SK-N-SH treated with all-trans-retinoic acid at 6 μM for 48 hours (cell line): ENCODE measurements around the gene ARHGEF33.

Experiments used
- ATAC-seq: fragments of 200-7000 bp; cut with Tn5 transposase; 3 replicates; pipeline ENCODE4 v1.9.1; 2020; ENCODE audit warnings: mild to moderate bottlenecking, moderate library complexity
- ARNTL ChIP-seq: fragments of 450-650 bp; formaldehyde crosslinking; IDR thresholded peaks from 2 replicates; pipeline ENCODE4 v1.5.0; 2020; ENCODE audit warnings: low read depth, mild to moderate bottlenecking, moderate library complexity, borderline replicate concordance
- CSDC2 ChIP-seq: fragments of 250-450 bp; sonication (Bioruptor Pico); IDR thresholded peaks from 2 replicates; pipeline ENCODE4 v1.5.0; 2020; ENCODE audit warnings: mild to moderate bottlenecking, moderate library complexity
- CSRNP3 ChIP-seq: fragments of 250-450 bp; sonication (Bioruptor Pico); IDR thresholded peaks from 2 replicates; pipeline ENCODE4 v1.5.1; 2021; ENCODE audit warnings: mild to moderate bottlenecking, moderate library complexity
- ESRRG ChIP-seq: fragments of 250-450 bp; sonication (Bioruptor Pico); IDR thresholded peaks from 2 replicates; pipeline ENCODE4 v1.6.1; 2021; ENCODE audit warnings: mild to moderate bottlenecking
- GLIS3 ChIP-seq: fragments of 250-450 bp; sonication (Bioruptor Pico); IDR thresholded peaks from 2 replicates; pipeline ENCODE4 v1.5.0; 2020; ENCODE audit warnings: mild to moderate bottlenecking, moderate library complexity
- OSR1 ChIP-seq: fragments of 250-450 bp; sonication (Bioruptor Pico); IDR thresholded peaks from 2 replicates; pipeline ENCODE4 v1.8.0; 2022; ENCODE audit warnings: moderate library complexity, mild to moderate bottlenecking, inconsistent platforms
- PATZ1 ChIP-seq: fragments of 250-450 bp; sonication (Bioruptor Pico); IDR thresholded peaks from 2 replicates; pipeline ENCODE4 v1.8.0; 2020; ENCODE audit warnings: mild to moderate bottlenecking, moderate library complexity, borderline replicate concordance
- PPARA ChIP-seq: fragments of 250-450 bp; sonication (Bioruptor Pico); IDR thresholded peaks from 2 replicates; pipeline ENCODE4 v1.5.0; 2020; ENCODE audit warnings: mild to moderate bottlenecking, borderline replicate concordance
- RARB ChIP-seq: fragments of 250-450 bp; sonication (Bioruptor Pico); IDR thresholded peaks from 2 replicates; pipeline ENCODE4 v1.8.0; 2021; ENCODE audit warnings: mild to moderate bottlenecking, moderate library complexity
- SNAI2 ChIP-seq: fragments of 250-450 bp; sonication (Bioruptor Pico); IDR thresholded peaks from 2 replicates; pipeline ENCODE4 v1.5.0; 2020; ENCODE audit warnings: mild to moderate bottlenecking, moderate library complexity
- TCF4 ChIP-seq: fragments of 250-450 bp; sonication (Bioruptor Pico); IDR thresholded peaks from 2 replicates; pipeline ENCODE4 v1.8.0; 2021; ENCODE audit warnings: mild to moderate bottlenecking, moderate library complexity, borderline replicate concordance
- TOX ChIP-seq: fragments of 250-450 bp; sonication (Bioruptor Pico); IDR thresholded peaks from 2 replicates; pipeline ENCODE4 v1.8.0; 2021; ENCODE audit warnings: mild to moderate bottlenecking, moderate library complexity, borderline replicate concordance
- ZC3H10 ChIP-seq: fragments of 250-450 bp; sonication (Bioruptor Pico); IDR thresholded peaks from 2 replicates; pipeline ENCODE4 v1.5.1; 2021; ENCODE audit warnings: mild to moderate bottlenecking, moderate library complexity
- ZFP3 ChIP-seq: fragments of 250-450 bp; sonication (Bioruptor Pico); IDR thresholded peaks from 2 replicates; pipeline ENCODE4 v1.5.0; 2020; ENCODE audit warnings: mild to moderate bottlenecking, moderate library complexity
- ZNF70 ChIP-seq: fragments of 450-650 bp; formaldehyde crosslinking; IDR thresholded peaks from 2 replicates; pipeline ENCODE4 v1.5.0; 2020; ENCODE audit warnings: mild to moderate bottlenecking, moderate library complexity
- ZNF8 ChIP-seq: fragments of 450-650 bp; formaldehyde crosslinking; IDR thresholded peaks from 2 replicates; pipeline ENCODE4 v1.5.0; 2020; ENCODE audit warnings: mild to moderate bottlenecking, moderate library complexity
- TF ChIP-seq, protein P1 (sequence below): fragments of 250-450 bp; sonication (Bioruptor Pico); IDR thresholded peaks from 2 replicates; pipeline ENCODE4 v1.5.0; 2020; ENCODE audit warnings: mild to moderate bottlenecking, moderate library complexity
- TF ChIP-seq, protein P2 (sequence below): fragments of 250-450 bp; sonication (Bioruptor Pico); IDR thresholded peaks from 2 replicates; pipeline ENCODE4 v1.8.0; 2021; ENCODE audit warnings: low read depth, mild to moderate bottlenecking, moderate library complexity, borderline replicate concordance

Gene ARHGEF33

DNA sequence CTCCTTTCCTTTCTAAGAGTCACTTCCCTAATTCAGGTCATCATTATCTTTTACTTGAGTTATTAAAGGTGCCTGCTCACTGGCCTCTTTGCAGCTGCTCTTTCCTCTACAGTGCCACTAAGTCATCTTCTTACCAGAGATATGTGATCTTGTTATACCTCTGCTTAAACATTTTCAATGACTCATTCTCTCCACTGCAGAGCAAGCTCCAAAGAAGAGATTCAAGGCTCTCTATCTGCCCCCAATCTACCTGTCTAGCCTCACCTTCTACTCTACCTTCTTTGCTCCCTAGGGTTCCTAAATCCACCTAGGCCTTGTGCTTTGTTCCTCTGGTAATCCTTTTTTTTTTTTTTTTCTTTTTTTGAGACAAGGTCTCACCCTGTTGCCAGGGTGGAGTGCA is 3.1 kb downstream of the ARHGEF33 start:
- no peak for ATAC-seq
- TF ChIP-seq PPARA (CRISPR knock-in tag): no peak
- TF ChIP-seq OSR1 (CRISPR knock-in tag): no peak
- no peak for TF ChIP-seq ZFP3 (CRISPR knock-in tag)
- no peak for TF ChIP-seq ARNTL (CRISPR knock-in tag)
- TF ChIP-seq TCF4 (CRISPR knock-in tag): no peak
- no peak for TF ChIP-seq PATZ1

DNA sequence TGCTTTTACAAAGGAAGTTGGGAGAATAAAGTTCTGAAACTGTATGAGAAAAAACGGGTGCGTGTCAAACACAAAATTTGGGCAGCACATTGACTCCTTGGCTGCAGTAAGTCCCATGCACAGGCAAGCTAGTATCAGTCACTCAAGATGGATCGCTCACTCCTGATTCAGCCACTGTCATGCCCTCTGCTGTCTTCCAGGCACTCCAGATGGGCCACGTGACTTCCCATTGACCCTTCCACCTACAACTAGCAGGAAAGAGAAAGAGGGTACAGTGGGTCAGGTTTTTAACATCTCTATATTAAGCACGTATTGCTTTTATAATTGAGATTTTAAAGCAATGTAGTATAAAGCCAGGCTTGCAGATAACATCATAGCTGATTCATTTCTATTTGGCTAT is 8.6 kb downstream of the ARHGEF33 start:
- no peak; the same call in 2 of the 3 replicates for ATAC-seq
- TF ChIP-seq, protein P1, sequence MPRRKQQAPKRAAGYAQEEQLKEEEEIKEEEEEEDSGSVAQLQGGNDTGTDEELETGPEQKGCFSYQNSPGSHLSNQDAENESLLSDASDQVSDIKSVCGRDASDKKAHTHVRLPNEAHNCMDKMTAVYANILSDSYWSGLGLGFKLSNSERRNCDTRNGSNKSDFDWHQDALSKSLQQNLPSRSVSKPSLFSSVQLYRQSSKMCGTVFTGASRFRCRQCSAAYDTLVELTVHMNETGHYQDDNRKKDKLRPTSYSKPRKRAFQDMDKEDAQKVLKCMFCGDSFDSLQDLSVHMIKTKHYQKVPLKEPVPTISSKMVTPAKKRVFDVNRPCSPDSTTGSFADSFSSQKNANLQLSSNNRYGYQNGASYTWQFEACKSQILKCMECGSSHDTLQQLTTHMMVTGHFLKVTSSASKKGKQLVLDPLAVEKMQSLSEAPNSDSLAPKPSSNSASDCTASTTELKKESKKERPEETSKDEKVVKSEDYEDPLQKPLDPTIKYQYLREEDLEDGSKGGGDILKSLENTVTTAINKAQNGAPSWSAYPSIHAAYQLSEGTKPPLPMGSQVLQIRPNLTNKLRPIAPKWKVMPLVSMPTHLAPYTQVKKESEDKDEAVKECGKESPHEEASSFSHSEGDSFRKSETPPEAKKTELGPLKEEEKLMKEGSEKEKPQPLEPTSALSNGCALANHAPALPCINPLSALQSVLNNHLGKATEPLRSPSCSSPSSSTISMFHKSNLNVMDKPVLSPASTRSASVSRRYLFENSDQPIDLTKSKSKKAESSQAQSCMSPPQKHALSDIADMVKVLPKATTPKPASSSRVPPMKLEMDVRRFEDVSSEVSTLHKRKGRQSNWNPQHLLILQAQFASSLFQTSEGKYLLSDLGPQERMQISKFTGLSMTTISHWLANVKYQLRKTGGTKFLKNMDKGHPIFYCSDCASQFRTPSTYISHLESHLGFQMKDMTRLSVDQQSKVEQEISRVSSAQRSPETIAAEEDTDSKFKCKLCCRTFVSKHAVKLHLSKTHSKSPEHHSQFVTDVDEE (CRISPR knock-in tag): no peak
- no peak for TF ChIP-seq TCF4 (CRISPR knock-in tag)
- TF ChIP-seq GLIS3: no peak
- no peak for TF ChIP-seq ESRRG (CRISPR knock-in tag)
- no peak for TF ChIP-seq ZNF8
- no peak for TF ChIP-seq ZFP3 (CRISPR knock-in tag)
- no peak for TF ChIP-seq TOX
- TF ChIP-seq CSDC2 (CRISPR knock-in tag): no peak
- TF ChIP-seq CSRNP3: no peak
- TF ChIP-seq PATZ1: no peak
- TF ChIP-seq, protein P2, sequence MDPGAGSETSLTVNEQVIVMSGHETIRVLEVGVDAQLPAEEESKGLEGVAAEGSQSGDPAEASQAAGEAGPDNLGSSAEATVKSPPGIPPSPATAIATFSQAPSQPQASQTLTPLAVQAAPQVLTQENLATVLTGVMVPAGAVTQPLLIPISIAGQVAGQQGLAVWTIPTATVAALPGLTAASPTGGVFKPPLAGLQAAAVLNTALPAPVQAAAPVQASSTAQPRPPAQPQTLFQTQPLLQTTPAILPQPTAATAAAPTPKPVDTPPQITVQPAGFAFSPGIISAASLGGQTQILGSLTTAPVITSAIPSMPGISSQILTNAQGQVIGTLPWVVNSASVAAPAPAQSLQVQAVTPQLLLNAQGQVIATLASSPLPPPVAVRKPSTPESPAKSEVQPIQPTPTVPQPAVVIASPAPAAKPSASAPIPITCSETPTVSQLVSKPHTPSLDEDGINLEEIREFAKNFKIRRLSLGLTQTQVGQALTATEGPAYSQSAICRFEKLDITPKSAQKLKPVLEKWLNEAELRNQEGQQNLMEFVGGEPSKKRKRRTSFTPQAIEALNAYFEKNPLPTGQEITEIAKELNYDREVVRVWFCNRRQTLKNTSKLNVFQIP: no peak
- TF ChIP-seq PPARA (CRISPR knock-in tag): no peak

DNA sequence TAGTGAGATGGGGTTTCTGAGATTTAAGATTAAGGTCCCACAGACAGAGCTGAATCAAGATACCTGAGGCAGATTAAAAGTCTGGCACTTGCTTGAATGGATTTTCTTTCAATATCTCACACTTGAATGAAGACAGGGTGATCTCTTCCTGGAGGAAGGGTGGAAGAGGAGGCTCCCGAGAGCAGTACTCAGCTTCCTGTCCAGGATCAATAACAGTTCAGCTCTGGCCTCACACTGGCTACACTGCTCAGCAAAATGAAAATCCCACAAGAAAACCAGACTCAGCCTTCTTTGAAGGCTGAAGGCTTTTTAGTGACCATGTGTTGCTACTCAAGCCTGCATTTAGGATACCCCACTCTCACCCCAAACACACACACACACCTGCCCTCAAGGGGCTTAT is 11.1 kb downstream of the ARHGEF33 start:
- TF ChIP-seq ZC3H10 (CRISPR knock-in tag): no peak
- TF ChIP-seq CSDC2 (CRISPR knock-in tag): no peak
- no peak for TF ChIP-seq RARB
- TF ChIP-seq SNAI2 (CRISPR knock-in tag): no peak
- no peak for TF ChIP-seq ZNF70 (CRISPR knock-in tag)
- TF ChIP-seq OSR1 (CRISPR knock-in tag): no peak
- TF ChIP-seq ARNTL (CRISPR knock-in tag): no peak
- TF ChIP-seq PATZ1: no peak
- TF ChIP-seq, all 23 proteins: peak for 0
- no peak for ATAC-seq
